ENCODE data around the gene KDR.

- no peak for TF ChIP-seq POLR2A (IDR thresholded peaks at IDR 0.05)
- no peak for TF ChIP-seq CTCF (IDR thresholded peaks at IDR 0.05)
- TF ChIP-seq EP300 (IDR thresholded peaks at IDR 0.05), result no peak
These were observed 896 bp downstream of the KDR start for GRCh38 chr4:55124322-55125076.

All from ovary (tissue), 3 donors.